ENCODE data around the gene ASB4.

DNA sequence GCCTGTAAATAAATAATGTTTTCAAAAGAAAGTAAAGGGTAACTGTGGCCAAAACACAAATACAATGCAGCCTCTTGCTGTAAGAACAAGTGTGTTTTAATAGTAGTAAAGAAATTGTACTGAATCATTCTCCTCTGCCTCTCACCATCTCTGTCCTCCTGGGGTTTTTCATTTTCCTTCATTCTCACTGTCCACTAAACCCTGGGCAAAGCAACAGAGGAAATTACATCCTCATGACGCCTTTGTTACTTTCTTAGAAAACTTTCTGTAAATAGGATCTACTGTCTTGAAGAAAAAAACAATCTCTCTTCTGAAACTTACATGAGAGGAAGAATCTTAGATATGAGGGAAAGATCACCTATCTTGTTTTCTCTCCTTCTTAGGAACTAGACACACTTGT lies 54.6 kb downstream of the ASB4 start:
- no peak for TF ChIP-seq POLR2A (IDR thresholded peaks at IDR 0.05)
- TF ChIP-seq, protein P1, sequence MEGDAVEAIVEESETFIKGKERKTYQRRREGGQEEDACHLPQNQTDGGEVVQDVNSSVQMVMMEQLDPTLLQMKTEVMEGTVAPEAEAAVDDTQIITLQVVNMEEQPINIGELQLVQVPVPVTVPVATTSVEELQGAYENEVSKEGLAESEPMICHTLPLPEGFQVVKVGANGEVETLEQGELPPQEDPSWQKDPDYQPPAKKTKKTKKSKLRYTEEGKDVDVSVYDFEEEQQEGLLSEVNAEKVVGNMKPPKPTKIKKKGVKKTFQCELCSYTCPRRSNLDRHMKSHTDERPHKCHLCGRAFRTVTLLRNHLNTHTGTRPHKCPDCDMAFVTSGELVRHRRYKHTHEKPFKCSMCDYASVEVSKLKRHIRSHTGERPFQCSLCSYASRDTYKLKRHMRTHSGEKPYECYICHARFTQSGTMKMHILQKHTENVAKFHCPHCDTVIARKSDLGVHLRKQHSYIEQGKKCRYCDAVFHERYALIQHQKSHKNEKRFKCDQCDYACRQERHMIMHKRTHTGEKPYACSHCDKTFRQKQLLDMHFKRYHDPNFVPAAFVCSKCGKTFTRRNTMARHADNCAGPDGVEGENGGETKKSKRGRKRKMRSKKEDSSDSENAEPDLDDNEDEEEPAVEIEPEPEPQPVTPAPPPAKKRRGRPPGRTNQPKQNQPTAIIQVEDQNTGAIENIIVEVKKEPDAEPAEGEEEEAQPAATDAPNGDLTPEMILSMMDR (IDR thresholded peaks at IDR 0.05): no peak

Data from heart left ventricle (tissue), 13 donors.